B cell (primary cell): Measurements from ENCODE around the gene TOPBP1.

Experiments used
- EZH2 ChIP-seq: IDR thresholded peaks from 2 replicates; pipeline ENCODE4 v1.6.1; 2012; ENCODE audit warnings: borderline replicate concordance, low read depth, mild to moderate bottlenecking, moderate library complexity, low read length; ENCODE audit not compliant: insufficient read depth, poor library complexity, severe bottlenecking
- TF ChIP-seq, protein P1 (sequence below): fragments of 200-600 bp; IDR thresholded peaks from one replicate; pipeline ENCODE4 v1.8.0; 2022; ENCODE audit warnings: antibody characterized with exemption, mild to moderate bottlenecking

DNA sequence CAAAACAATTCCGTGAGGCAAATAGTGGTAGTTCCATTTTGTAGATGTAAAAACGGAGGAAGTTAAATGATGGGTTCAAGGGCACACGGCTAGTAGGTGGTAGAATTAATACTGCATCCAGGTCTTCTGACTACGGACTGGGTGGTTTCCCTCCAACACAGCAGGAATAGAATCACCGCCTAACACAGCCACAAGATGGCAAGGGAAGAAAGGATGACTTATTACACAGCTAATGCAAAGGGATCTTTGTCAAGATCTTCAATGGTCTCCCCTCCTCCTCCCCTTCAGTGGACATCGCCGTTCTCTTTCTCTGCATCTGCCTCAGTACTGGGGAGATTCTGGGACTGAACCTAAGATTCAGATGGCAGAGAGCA lies 524 bp upstream of the TOPBP1 start:
- TF ChIP-seq, protein P1, sequence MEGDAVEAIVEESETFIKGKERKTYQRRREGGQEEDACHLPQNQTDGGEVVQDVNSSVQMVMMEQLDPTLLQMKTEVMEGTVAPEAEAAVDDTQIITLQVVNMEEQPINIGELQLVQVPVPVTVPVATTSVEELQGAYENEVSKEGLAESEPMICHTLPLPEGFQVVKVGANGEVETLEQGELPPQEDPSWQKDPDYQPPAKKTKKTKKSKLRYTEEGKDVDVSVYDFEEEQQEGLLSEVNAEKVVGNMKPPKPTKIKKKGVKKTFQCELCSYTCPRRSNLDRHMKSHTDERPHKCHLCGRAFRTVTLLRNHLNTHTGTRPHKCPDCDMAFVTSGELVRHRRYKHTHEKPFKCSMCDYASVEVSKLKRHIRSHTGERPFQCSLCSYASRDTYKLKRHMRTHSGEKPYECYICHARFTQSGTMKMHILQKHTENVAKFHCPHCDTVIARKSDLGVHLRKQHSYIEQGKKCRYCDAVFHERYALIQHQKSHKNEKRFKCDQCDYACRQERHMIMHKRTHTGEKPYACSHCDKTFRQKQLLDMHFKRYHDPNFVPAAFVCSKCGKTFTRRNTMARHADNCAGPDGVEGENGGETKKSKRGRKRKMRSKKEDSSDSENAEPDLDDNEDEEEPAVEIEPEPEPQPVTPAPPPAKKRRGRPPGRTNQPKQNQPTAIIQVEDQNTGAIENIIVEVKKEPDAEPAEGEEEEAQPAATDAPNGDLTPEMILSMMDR: no peak
- TF ChIP-seq EZH2: no peak
